ENCODE results near the gene HOXC6. TPM values are rescaled to one million over a fixed set of nuclear protein-coding genes. Genes with fewer than 3 reads are reported as not detected.

The HOXC6 gene
- total RNA-seq, 1 donor from 2014 or later, result not detected

DNA sequence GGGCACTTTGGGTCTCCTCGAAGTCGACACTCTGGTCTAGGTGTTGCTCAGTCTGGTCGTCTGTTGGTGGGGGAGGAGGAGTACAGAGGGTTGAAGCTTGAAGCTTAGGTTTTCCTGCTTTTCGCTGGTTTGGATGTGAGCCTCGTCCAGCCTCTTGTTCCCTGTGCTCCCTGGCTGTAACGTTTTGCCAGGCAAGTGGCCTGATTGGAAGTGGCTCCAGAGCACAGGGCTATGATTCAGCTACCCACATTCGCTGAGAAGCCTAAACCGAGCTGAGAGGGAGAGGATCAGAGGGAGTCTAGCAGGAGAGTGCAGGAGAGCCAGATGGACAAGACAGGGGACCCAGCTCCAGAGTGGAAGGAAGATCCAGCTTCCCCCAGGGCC lies 37.2 kb upstream of the HOXC6 start:
- TF ChIP-seq, protein P1, sequence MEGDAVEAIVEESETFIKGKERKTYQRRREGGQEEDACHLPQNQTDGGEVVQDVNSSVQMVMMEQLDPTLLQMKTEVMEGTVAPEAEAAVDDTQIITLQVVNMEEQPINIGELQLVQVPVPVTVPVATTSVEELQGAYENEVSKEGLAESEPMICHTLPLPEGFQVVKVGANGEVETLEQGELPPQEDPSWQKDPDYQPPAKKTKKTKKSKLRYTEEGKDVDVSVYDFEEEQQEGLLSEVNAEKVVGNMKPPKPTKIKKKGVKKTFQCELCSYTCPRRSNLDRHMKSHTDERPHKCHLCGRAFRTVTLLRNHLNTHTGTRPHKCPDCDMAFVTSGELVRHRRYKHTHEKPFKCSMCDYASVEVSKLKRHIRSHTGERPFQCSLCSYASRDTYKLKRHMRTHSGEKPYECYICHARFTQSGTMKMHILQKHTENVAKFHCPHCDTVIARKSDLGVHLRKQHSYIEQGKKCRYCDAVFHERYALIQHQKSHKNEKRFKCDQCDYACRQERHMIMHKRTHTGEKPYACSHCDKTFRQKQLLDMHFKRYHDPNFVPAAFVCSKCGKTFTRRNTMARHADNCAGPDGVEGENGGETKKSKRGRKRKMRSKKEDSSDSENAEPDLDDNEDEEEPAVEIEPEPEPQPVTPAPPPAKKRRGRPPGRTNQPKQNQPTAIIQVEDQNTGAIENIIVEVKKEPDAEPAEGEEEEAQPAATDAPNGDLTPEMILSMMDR (IDR thresholded peaks at IDR 0.05), result no peak
- TF ChIP-seq POLR2AphosphoS5 (IDR thresholded peaks at IDR 0.05; ENCODE audit: insufficient read depth in 1 of 2, low read depth in 1 of 2), result no peak
- TF ChIP-seq POLR2A (IDR thresholded peaks at IDR 0.05), result no peak
- peaks cover 26% of the 10 kb centered on the region for H3K4me1 ChIP-seq
- intact Hi-C loops (cut with DNase I), result no loop called here
- H3K9me3 ChIP-seq, result no peaks in the 10 kb centered on the region
- DNase-seq (ENCODE audit: extremely low spot score in 2 of 2), result no peak
- H3K4me3 ChIP-seq, result no peak overlapping the region
- no peak overlapping the region for H3K27ac ChIP-seq
- H3K27me3 ChIP-seq, result peaks cover 33% of the 10 kb centered on the region
- H3K36me3 ChIP-seq, result no peaks in the 10 kb centered on the region

GRCh38 chr12:53992377-53992889 lies 35.8 kb upstream of the HOXC6 start:
- no peak for DNase-seq (ENCODE audit: extremely low spot score in 2 of 2)
- no peak overlapping the region for H3K27ac ChIP-seq
- peaks cover 38% of the 10 kb centered on the region for H3K27me3 ChIP-seq
- TF ChIP-seq, protein P1 (IDR thresholded peaks at IDR 0.05), result no peak
- TF ChIP-seq POLR2AphosphoS5 (IDR thresholded peaks at IDR 0.05; ENCODE audit: insufficient read depth in 1 of 2, low read depth in 1 of 2) (no peak), POLR2A (IDR thresholded peaks at IDR 0.05) (no peak)
- intact Hi-C loops (cut with DNase I), result no loop called here
- no peaks in the 10 kb centered on the region for H3K9me3 ChIP-seq
- H3K4me3 ChIP-seq, result no peak overlapping the region
- no peaks in the 10 kb centered on the region for H3K36me3 ChIP-seq
- H3K4me1 ChIP-seq, result peaks cover 24% of the 10 kb centered on the region

- TF ChIP-seq POLR2AphosphoS5 (IDR thresholded peaks at IDR 0.05; ENCODE audit: insufficient read depth in 1 of 2, low read depth in 1 of 2) (no peak), POLR2A (IDR thresholded peaks at IDR 0.05) (no peak)
- TF ChIP-seq, protein P1 (IDR thresholded peaks at IDR 0.05), result no peak
- peaks cover 24% of the 10 kb centered on the region for H3K4me1 ChIP-seq
- H3K27ac ChIP-seq, result no peak overlapping the region
- DNase-seq (ENCODE audit: extremely low spot score in 2 of 2), result no peak
- H3K27me3 ChIP-seq, result peaks cover 42% of the 10 kb centered on the region
- no peaks in the 10 kb centered on the region for H3K9me3 ChIP-seq
- no peaks in the 10 kb centered on the region for H3K36me3 ChIP-seq
- intact Hi-C loops (cut with DNase I), result no loop called here
- H3K4me3 ChIP-seq, result no peak overlapping the region
Observed at GRCh38 chr12:53993162-53994008, 34.9 kb upstream of the HOXC6 start.

GRCh38 chr12:53994009-53994263 lies 34.3 kb upstream of the HOXC6 start:
- TF ChIP-seq POLR2AphosphoS5 (IDR thresholded peaks at IDR 0.05; ENCODE audit: insufficient read depth in 1 of 2, low read depth in 1 of 2) (no peak), POLR2A (IDR thresholded peaks at IDR 0.05) (no peak)
- TF ChIP-seq, protein P1 (IDR thresholded peaks at IDR 0.05), result no peak
- Histone ChIP-seq H3K4me3 (peak overlapping the region in 1 of 2 donors; percentile 51), H3K27me3 (peaks cover 43% of the 10 kb centered on the region), H3K36me3 (no peaks in the 10 kb centered on the region), H3K4me1 (peaks cover 24% of the 10 kb centered on the region), H3K9me3 (no peaks in the 10 kb centered on the region), H3K27ac (no peak overlapping the region)
- no peak for DNase-seq (ENCODE audit: extremely low spot score in 2 of 2)
- intact Hi-C loops (cut with DNase I), result no loop called here
